ENCODE results near the gene ITGAD. TPM values are rescaled to one million over a fixed set of nuclear protein-coding genes. Genes with fewer than 3 reads are reported as not detected.

The ITGAD gene
- total RNA-seq, 1 experiment from 2014 or later: not detected

- Histone ChIP-seq H3K36me3 (ENCODE audit: low read depth, low read length) (no peaks in the 10 kb centered on the region), H3K27me3 (ENCODE audit: low read length) (no peaks in the 10 kb centered on the region), H3F3A (ENCODE audit: low read length, unreplicated experiment) (no peaks in the 10 kb centered on the region), H2AFZ (ENCODE audit: low read length) (peak within 1 kb of the TSS; percentile 91), H3K4me3 (ENCODE audit: low read length) (peak within 1 kb of the TSS; percentile 77), H3K4me1 (ENCODE audit: insufficient read depth, low read length) (peaks cover 13% of the 10 kb centered on the region), H3K27ac (ENCODE audit: low read length) (peak within 1 kb of the TSS; percentile 94), H3K9ac (ENCODE audit: low read length) (peak within 1 kb of the TSS; percentile 96), H3K79me2 (ENCODE audit: low read length) (peaks cover 17% of the 10 kb centered on the region; the same call in 1 of the 2 replicates), H4K20me1 (ENCODE audit: low read length) (no peaks in the 10 kb centered on the region), H3K9me3 (ENCODE audit: low read length) (no peaks in the 10 kb centered on the region), H3K4me2 (ENCODE audit: low read length) (peak within 1 kb of the TSS; percentile 91), H3K9me2 (replicated peaks; ENCODE audit: low read length) (no peaks in the 10 kb centered on the region)
- intact Hi-C loops (cut with micrococcal nuclease): loop anchor here (2.0 to 10.0 kb wide), 3 partner anchors 238 to 387 kb away; partner anchors contain the start of genes PYCARD, ZNF646 and ZNF668
- DNase-seq (peak; percentile 90), ATAC-seq (peak; percentile 84)
- BruUV-seq (replicated peaks): TSS peak; percentile 49
- ChIA-PET CTCF (no interaction called here), POLR2A (ENCODE audit: unreplicated experiment) (no interaction called here)
- TF ChIP-seq CTCF (conservative IDR thresholded peaks at IDR 0.05; ENCODE audit: low read depth, low read length) (no peak; the same call in 1 of the 2 replicates), EZH2phosphoT487 (IDR thresholded peaks at IDR 0.05; ENCODE audit: borderline replicate concordance, low read length) (no peak)
These were observed 65.9 kb downstream of the ITGAD start, which contains the start of gene ARMC5 for GRCh38 chr16:31458844-31459686. TSS of gene ARMC5 (plus strand) at chr16:31459501. CDS start at chr16:31459525, 24 bp downstream.

- BruUV-seq (replicated peaks): no TSS peak
- peak overlapping the region; percentile 91 for H2AFZ ChIP-seq (ENCODE audit: low read length)
- peaks cover 17% of the 10 kb centered on the region; the same call in 1 of the 2 replicates for H3K79me2 ChIP-seq (ENCODE audit: low read length)
These were observed 66.8 kb downstream of the ITGAD start for GRCh38 chr16:31459687-31460581.

More at GRCh38 chr16:31459687-31460581, 66.8 kb downstream of the ITGAD start:
- H4K20me1 ChIP-seq (ENCODE audit: low read length): no peaks in the 10 kb centered on the region
- TF ChIP-seq CTCF (conservative IDR thresholded peaks at IDR 0.05; ENCODE audit: low read depth, low read length) (no peak), EZH2 (IDR thresholded peaks at IDR 0.05; ENCODE audit: low read length, unreplicated experiment) (no peak), EZH2phosphoT487 (IDR thresholded peaks at IDR 0.05; ENCODE audit: borderline replicate concordance, low read length) (no peak)
- peak overlapping the region; percentile 77 for H3K4me3 ChIP-seq (ENCODE audit: low read length)
- peak; percentile 98 for DNase-seq
- H3K27ac ChIP-seq (ENCODE audit: low read length): peak overlapping the region; percentile 94
- peak; percentile 90 for ATAC-seq
- no peaks in the 10 kb centered on the region for H3F3A ChIP-seq (ENCODE audit: low read length, unreplicated experiment)
- ChIA-PET POLR2A (ENCODE audit: unreplicated experiment) (interaction anchor here (0.5 to 1.2 kb wide), 4 partner anchors 12 to 339 kb away, joined by 3 to 6 read pairs (median 4); partner anchors contain the start of genes TGFB1I1 and ZNF843), CTCF (interaction anchor here (0.6 to 1.1 kb wide), 3 partner anchors 8 to 26 kb away, joined by 3 to 12 read pairs (median 6); no protein-coding TSS in a partner anchor)
- H3K9ac ChIP-seq (ENCODE audit: low read length): peak overlapping the region; percentile 96
- H3K4me2 ChIP-seq (ENCODE audit: low read length): peak overlapping the region; percentile 91
- H3K9me3 ChIP-seq (ENCODE audit: low read length): no peaks in the 10 kb centered on the region
- intact Hi-C loops (cut with micrococcal nuclease): loop anchor here (2.0 to 10.0 kb wide), 3 partner anchors 237 to 388 kb away; partner anchors contain the start of genes PYCARD, ZNF646 and ZNF668
- no peaks in the 10 kb centered on the region for H3K36me3 ChIP-seq (ENCODE audit: low read depth, low read length)
- peaks cover 13% of the 10 kb centered on the region for H3K4me1 ChIP-seq (ENCODE audit: insufficient read depth, low read length)
- H3K27me3 ChIP-seq (ENCODE audit: low read length): no peaks in the 10 kb centered on the region
- H3K9me2 ChIP-seq (replicated peaks; ENCODE audit: low read length): no peaks in the 10 kb centered on the region

Measured in PC-3 (cell line).